ENCODE measurements around the gene GPRIN1.

DNA sequence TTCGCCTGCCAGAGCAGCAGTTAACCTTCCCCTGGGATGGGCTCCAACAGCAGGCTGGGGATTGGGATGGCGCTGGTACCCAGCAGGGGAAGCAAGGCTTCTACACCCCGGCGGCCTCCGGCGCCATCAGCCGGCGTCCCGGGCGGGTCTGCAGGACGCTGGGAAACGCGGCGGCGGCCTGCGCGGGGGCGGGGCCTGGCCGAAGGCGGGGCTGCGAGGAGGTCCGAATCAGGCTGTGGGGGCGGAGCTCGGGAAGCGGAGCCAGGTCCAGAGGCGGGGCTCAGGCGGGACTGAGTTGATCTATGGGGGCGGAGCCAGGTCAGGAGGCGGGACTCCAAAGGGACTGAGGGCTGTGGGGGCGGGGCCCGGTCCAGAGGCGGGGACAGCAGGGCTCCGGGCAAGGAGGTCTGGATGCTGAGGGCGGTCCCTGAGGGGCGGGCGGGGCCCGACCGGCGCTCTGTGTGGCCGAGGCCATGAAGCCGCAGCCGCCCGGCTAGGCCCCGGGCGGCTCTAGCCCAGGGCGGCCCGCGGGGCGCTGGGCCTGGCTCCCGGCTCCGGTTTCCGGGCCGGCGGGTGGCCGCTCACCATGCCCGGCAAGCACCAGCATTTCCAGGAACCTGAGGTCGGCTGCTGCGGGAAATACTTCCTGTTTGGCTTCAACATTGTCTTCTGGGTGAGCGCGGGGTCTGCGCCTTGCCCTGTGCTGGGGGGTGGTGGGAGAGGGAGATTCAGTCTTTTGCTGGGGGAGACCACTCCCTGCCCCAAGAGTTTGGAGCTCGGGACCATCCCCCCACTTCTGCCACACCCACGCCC, 37.3 kb upstream of the GPRIN1 start, which contains the start of gene TSPAN17:
- TF ChIP-seq CTCF (IDR thresholded peaks at IDR 0.05) (peak in 3 of 4 experiments; percentile 4 to 52 (median 10)), POLR2A (IDR thresholded peaks at IDR 0.05) (peak; percentile 67 to 72), EP300 (IDR thresholded peaks at IDR 0.05) (no peak)
